GM10266 (cell line): ENCODE results near the gene AHSA1.
A peak's percentile ranks its signal among the peaks of the same experiment; 100 is the strongest.

ENCODE experiments used
- DNase-seq: peaks from one replicate; pipeline ENCODE4 v3.0.0; 2012; ENCODE audit errors: extremely low spot score
- TF ChIP-seq, protein P1 (sequence below): IDR thresholded peaks from 2 replicates; pipeline ENCODE4 v1.5.1; 2012; ENCODE audit warnings: mild to moderate bottlenecking, low read depth; ENCODE audit not compliant: control insufficient read depth, insufficient read depth; ENCODE audit errors: missing control alignments

Gene AHSA1

DNA sequence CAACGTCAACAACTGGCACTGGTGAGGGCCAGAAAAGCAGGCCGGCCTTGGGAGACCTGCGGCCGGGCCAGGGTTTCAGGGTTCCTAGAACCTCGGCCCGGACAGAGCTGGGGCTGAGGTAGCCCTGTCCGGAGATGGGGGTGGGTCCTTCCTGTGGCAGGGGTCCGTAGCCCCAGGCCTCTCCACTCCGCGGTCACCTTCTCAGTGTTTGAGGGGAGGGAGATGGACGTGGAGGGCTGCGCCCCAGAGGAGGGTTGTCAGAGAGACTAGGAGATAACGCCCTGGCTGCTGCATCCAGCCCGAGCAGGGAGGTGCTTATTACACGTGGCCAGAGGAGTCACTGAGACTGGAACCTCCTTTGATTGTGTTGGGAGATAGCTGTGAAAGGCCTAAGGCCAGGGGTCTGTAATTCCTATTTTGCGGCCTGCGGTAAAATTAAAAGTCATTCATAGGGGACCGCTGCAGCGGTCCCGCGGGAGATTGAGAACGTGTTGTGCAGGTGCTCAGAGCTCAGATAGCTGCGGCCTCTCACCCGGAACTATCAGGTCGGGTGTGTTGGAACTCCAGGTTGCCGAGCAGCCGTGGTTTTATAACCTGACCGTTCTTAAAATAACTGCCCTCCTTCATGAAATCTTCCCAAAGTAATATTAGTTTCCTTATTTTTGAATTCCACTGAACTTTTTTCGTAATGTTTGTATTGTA is 507 bp downstream of the AHSA1 start:
- TF ChIP-seq, protein P1, sequence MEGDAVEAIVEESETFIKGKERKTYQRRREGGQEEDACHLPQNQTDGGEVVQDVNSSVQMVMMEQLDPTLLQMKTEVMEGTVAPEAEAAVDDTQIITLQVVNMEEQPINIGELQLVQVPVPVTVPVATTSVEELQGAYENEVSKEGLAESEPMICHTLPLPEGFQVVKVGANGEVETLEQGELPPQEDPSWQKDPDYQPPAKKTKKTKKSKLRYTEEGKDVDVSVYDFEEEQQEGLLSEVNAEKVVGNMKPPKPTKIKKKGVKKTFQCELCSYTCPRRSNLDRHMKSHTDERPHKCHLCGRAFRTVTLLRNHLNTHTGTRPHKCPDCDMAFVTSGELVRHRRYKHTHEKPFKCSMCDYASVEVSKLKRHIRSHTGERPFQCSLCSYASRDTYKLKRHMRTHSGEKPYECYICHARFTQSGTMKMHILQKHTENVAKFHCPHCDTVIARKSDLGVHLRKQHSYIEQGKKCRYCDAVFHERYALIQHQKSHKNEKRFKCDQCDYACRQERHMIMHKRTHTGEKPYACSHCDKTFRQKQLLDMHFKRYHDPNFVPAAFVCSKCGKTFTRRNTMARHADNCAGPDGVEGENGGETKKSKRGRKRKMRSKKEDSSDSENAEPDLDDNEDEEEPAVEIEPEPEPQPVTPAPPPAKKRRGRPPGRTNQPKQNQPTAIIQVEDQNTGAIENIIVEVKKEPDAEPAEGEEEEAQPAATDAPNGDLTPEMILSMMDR: no peak
- DNase-seq: no peak

DNA sequence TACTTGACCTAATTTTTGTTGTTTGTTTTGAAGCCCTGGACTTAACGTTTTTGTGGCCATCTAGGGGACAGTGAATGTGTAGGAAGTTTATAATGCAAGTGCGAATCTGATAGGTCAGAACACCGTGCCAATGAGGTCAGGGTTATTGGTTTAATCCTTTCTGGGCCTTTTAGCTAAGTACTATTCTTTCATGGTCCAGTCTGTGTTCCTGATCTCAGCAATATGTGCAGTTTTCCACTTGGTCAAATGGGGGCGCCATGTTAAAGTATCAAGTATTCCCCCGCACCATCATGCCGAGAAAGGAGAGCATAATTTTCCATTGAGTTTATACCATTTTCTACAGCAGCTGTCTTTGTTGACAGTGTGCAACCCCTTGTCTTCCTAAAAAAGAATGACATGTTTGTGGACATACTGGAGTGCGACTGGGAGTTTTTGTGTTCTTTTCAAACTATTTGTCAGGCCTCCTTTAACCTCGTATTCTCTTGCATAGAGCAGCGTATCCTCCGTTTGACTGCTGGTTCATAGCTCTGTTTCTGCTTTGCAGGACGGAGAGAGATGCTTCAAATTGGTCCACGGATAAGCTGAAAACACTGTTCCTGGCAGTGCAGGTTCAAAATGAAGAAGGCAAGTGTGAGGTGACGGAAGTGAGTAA is 1.3 kb downstream of the AHSA1 start:
- TF ChIP-seq, protein P1: peak; percentile 78
- peak; percentile 50 for DNase-seq

DNA sequence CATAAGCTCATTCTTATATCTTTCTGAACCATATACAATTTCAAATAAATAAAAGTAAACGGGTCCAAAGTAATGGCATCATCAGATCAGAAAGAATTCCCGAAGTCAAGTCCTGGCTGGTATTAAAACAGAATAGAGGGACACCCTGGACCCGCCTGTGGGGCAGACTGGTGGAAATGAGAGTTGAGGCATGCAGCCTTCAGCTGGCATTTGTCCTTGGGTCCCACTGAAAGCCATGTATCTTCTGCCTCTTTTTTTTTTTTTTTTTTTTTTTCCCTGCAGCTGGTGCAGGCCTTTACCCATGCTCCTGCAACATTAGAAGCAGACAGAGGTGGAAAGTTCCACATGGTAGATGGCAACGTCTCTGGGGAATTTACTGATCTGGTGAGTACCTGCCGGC is 9.9 kb downstream of the AHSA1 start:
- no peak for DNase-seq
- TF ChIP-seq, protein P1: no peak

DNA sequence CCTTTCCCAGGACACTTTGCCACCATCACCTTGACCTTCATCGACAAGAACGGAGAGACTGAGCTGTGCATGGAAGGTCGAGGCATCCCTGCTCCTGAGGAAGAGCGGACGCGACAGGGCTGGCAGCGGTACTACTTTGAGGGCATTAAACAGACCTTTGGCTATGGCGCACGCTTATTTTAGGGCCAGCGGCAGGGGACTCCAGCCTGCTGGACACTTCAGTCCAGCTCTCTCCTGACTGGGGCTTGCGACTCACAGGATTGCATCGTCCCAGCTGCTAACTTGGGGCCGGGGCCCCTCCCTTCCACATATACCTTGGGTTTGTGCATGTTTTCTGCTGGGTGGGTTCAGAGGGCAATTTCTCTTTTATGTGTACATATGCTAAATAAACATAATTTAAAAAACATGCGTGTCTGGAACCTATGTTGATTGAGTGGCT is 11.2 kb downstream of the AHSA1 start:
- TF ChIP-seq, protein P1: no peak
- DNase-seq: no peak

DNA sequence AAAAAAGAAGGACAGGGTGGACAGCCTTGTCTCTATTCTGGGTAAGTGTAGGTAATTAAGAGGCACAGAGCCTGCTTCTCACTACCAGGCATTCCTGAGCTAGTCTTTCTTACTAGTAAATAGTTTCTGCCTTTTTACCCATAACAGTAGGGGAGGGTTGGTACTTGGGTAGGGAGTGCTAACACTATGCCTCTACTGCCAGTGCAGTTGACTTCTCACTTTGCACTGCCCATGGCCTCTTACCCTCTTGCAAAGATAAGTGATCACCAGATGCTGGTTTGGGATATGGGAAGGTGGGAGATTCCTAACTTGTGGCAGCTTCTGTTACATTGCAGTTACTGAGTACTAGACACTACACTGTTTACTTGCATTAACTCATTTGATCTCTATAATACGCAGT is 11.6 kb downstream of the AHSA1 start:
- TF ChIP-seq, protein P1: no peak

DNA sequence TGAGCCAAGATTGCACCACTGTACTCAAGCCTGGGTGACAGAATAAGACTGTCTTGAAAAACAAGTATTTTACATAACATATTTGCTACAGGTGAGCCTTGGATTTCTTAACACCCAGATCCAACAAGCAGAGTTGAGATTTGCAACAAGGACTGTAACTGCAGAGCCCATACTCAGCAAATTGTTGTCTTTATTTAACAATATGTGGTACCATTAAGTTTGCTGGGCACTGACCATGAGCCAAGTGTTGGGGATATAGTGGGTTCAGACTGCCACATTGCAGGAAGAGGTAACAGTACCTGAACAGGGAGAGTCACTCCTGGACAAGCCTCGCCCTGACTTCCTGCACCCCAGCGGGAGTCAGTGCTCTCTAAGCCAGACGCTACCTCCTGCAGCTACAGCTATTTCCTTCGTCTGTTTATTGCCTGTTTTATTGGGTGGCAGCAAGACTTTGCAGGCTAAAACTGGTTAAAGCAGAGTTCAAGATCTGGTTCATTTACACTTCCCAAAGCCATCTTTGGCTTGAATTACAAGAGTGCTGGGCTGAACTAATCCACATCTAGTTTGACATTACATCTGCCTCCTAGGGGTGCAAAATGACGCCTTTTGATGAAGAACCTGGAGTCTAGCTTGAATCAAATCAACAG is 12.5 kb downstream of the AHSA1 start:
- DNase-seq: no peak
- TF ChIP-seq, protein P1: no peak

More for the DNA sequence above, 11.6 kb downstream of the AHSA1 start:
- DNase-seq: no peak

DNA sequence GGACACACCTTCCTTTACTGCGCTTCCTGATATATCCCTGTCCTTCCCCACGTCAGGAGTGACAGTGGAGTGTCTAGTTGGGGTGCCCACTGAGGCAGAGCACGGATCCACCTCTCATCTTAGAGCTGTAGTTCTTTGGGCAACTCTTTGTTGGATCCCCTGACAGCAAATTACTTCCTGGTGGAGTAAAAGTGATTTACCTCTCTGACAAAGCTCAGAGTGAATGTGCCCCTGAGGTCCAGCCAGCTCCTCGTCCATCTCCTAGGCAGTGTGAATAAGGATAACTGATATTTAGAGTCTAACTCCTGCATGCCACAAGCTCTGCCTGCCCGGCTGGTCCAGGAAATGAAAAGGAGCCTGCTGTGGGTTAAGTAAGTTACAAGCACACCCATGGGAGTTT is 16.0 kb downstream of the AHSA1 start:
- TF ChIP-seq, protein P1: no peak
- no peak for DNase-seq
